Measurements from ENCODE around the gene DGKG.

DNA sequence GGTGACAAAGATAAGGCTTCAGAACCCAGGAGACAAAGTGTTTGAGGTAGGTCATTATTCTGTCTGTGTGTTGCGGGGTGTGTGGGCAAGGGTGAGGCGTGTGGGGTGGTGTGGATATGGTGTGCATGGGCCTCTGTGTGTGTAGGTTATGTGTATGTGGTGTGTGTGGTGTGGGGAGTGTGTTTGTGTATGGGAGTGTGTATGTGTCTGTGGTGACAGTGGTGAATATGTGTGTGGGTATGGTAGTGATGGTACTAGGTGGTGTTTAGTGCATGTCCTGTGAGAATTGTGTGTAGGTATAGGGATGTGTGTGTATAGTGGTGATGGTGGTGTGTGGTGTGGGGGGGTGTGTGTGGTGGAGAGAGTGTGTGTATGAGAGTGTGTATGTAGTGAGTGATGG is 236.9 kb downstream of the DGKG start:
- TF ChIP-seq ARNT (IDR thresholded peaks at IDR 0.05) (no peak), SUZ12 (IDR thresholded peaks at IDR 0.05) (no peak), TARDBP (IDR thresholded peaks at IDR 0.05) (no peak), CTBP1 (IDR thresholded peaks at IDR 0.05; ENCODE audit: borderline replicate concordance) (no peak), FOXK2 (IDR thresholded peaks at IDR 0.05) (no peak), NFRKB (IDR thresholded peaks at IDR 0.05) (no peak), FOXM1 (IDR thresholded peaks at IDR 0.05; ENCODE audit: borderline replicate concordance) (no peak), FOXA1 (IDR thresholded peaks at IDR 0.05) (no peak), LEF1 (IDR thresholded peaks at IDR 0.05; ENCODE audit: borderline replicate concordance) (no peak), SP1 (IDR thresholded peaks at IDR 0.05) (no peak), ZNF384 (IDR thresholded peaks at IDR 0.05) (no peak), HDGF (IDR thresholded peaks at IDR 0.05; ENCODE audit: borderline replicate concordance) (no peak), ELF4 (IDR thresholded peaks at IDR 0.05) (no peak)
- TF ChIP-seq, protein P1, sequence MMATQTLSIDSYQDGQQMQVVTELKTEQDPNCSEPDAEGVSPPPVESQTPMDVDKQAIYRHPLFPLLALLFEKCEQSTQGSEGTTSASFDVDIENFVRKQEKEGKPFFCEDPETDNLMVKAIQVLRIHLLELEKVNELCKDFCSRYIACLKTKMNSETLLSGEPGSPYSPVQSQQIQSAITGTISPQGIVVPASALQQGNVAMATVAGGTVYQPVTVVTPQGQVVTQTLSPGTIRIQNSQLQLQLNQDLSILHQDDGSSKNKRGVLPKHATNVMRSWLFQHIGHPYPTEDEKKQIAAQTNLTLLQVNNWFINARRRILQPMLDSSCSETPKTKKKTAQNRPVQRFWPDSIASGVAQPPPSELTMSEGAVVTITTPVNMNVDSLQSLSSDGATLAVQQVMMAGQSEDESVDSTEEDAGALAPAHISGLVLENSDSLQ (IDR thresholded peaks at IDR 0.05): no peak
